Measurements from ENCODE around the gene TMEM178B.
"Not testable (repeated sequence)": the region's sequence is repeated elsewhere in the genome, so short reads cannot be mapped to it uniquely, and the experiment has no call there.

Gene TMEM178B

GRCh38 chr7:141067856-141068255 lies 6.0 kb upstream of the TMEM178B start:
- peaks cover 26% of the 10 kb centered on the region for H3K27me3 Mint-ChIP-seq
- H3K9me3 Mint-ChIP-seq (ENCODE audit: low read depth); H3K27ac Mint-ChIP-seq; H3K36me3 Mint-ChIP-seq; H3K4me3 Mint-ChIP-seq: not testable (repeated sequence)
- H3K4me1 Mint-ChIP-seq (ENCODE audit: low read depth): peaks cover 16% of the 10 kb centered on the region

- Mint-ChIP-seq H3K4me1 (ENCODE audit: low read depth) (peaks cover 21% of the 10 kb centered on the region), H3K27ac (no peak overlapping the region), H3K27me3 (peaks cover 36% of the 10 kb centered on the region), H3K9me3 (ENCODE audit: low read depth) (no peaks in the 10 kb centered on the region), H3K36me3 (no peaks in the 10 kb centered on the region), H3K4me3 (peak overlapping the region; percentile 82)
Measured at GRCh38 chr7:141071260-141071854, 2.5 kb upstream of the TMEM178B start.

DNA sequence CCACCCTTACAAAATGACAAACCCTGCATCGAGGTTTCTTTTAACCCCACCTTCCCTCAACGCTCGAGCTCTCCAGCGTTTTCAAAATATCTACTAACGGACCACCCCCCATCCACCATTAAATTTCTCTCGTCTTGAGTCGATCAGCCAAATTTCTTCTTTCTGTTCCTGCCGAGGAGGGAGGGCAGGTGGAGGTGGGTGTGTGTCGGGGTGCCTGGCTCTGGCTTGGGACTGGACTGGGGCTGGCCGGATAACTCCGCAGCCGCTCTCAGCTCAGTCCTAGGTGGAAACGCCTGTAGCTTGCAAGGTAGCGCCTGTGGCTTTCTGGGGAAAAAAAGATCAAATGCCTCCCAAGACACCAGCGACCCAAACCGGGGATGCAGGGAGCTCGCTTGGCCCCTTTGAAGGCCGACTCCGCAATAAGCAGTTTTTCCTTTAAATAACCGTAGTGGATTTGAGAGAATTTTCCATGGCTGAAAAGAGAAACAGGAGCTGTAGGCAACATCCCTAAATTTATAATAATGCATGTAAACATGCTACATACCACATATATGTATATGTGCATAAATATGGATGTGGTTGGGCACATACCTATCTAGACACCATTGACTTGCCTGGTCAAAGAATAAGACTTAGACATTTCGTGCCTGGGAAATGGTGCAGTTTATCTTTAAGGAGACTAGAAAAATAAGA lies 1.9 kb upstream of the TMEM178B start:
- H3K27me3 Mint-ChIP-seq: peaks cover 36% of the 10 kb centered on the region
- H3K4me3 Mint-ChIP-seq: peak overlapping the region; percentile 82
- H3K36me3 Mint-ChIP-seq: no peaks in the 10 kb centered on the region
- no peak overlapping the region for H3K27ac Mint-ChIP-seq
- peaks cover 21% of the 10 kb centered on the region for H3K4me1 Mint-ChIP-seq (ENCODE audit: low read depth)
- H3K9me3 Mint-ChIP-seq (ENCODE audit: low read depth): no peaks in the 10 kb centered on the region

DNA sequence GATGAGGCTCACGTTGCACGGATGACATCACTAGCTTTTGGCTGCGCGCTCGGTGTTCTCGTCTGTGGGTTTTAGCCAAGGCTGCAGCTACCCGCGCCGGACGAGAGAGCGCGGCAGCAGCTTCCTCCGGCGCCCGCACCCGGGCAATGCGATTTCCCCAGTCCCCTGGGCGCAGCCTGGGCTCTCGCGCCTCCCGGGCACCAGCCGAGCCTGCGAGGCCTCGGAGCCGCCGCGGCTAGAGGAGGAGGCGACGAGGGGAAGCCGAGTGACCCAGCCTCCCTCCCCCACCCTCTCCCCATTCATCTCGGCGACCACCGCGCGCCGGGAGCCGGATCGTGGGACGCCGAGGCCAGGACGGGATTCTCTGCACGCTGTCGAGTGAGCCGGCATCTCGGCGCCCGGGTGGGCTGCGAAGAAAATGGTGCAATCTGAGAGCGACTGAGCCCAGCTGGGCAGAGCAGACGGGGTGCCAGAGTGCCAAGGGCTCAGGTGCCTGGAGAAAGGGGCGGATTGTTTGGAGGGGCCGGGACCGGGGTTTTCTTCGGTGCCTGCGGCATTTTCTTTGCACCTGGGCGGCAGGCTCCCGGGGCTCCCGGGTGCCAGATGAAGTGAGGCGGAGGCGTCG lies 1.2 kb upstream of the TMEM178B start:
- Mint-ChIP-seq H3K27ac (no peak overlapping the region), H3K9me3 (ENCODE audit: low read depth) (no peaks in the 10 kb centered on the region), H3K4me3 (peak overlapping the region; percentile 82), H3K27me3 (peaks cover 36% of the 10 kb centered on the region), H3K4me1 (ENCODE audit: low read depth) (peaks cover 21% of the 10 kb centered on the region), H3K36me3 (no peaks in the 10 kb centered on the region)

- Mint-ChIP-seq H3K27ac (no peak overlapping the region), H3K9me3 (ENCODE audit: low read depth) (no peaks in the 10 kb centered on the region), H3K27me3 (peaks cover 35% of the 10 kb centered on the region), H3K4me3 (peak overlapping the region; percentile 80), H3K4me1 (ENCODE audit: low read depth) (peaks cover 21% of the 10 kb centered on the region), H3K36me3 (no peaks in the 10 kb centered on the region)
Measured at GRCh38 chr7:141073173-141073640, 657 bp upstream of the TMEM178B start.

DNA sequence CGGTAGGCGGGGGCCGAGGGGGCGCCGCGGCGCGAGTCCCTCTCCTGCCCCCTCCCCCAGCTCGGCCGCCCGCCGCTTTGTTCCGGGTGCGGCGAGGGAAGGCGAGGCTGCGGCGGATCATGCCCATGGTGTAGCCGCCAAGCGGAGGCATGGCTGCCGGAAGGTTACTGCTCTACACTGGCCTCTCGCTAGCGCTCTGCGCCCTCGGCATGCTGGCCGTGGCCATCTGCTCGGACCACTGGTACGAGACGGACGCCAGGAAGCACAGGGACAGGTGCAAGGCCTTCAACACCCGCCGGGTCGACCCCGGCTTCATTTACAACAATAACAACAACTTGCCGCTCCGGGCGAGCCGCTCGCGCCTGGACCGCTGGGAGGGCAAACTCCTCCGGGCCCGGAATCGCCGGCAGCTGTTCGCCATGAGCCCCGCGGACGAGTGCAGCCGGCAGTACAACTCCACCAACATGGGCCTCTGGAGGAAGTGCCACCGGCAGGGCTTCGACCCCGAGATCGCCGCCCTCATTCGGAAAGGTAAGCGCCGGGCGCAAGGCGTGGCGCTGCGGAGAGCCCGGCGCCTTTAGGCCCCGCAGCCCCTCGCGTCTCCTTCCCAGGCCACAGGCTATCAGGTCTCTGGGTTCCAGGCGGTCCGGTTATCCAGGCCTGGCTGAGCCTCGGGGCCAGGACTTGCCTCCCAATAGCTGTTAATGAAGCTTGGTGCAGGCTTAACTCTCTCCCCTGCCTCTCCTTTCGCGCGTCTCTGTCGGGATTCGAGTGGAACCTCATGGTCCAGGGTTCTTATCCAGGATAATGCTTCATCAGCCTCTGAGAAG lies 513 bp downstream of the TMEM178B start:
- Mint-ChIP-seq H3K27ac (no peak overlapping the region), H3K27me3 (peaks cover 29% of the 10 kb centered on the region), H3K4me3 (peak overlapping the region; percentile 83), H3K36me3 (no peaks in the 10 kb centered on the region), H3K9me3 (ENCODE audit: low read depth) (no peaks in the 10 kb centered on the region), H3K4me1 (ENCODE audit: low read depth) (peaks cover 21% of the 10 kb centered on the region)

DNA sequence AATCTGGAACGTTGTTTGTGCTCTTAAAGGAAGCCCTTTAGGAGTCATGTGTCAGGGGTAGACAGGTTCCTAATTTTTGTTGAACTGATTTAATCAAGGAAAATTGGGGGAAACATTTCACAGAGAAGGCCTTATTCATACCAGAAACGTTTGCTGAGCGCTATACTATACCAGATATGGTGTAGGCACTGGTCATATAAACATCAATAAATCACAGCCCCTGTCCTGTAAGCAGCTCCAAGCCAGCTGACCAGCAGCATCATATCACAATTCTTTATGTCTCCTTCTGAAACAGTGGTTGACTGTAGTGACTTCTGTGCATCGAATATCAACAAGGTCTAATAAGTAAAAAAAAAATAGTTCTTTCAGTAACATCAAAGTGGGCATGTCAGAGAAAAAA lies 1.1 kb downstream of the TMEM178B start:
- H3K4me3 Mint-ChIP-seq: peak overlapping the region; percentile 83
- no peaks in the 10 kb centered on the region for H3K36me3 Mint-ChIP-seq
- H3K27me3 Mint-ChIP-seq: peaks cover 26% of the 10 kb centered on the region

GRCh38 chr7:141076377-141076776 lies 2.5 kb downstream of the TMEM178B start:
- Mint-ChIP-seq H3K4me3 (no peak overlapping the region), H3K9me3 (ENCODE audit: low read depth) (no peaks in the 10 kb centered on the region), H3K27me3 (peaks cover 20% of the 10 kb centered on the region), H3K36me3 (no peaks in the 10 kb centered on the region), H3K4me1 (ENCODE audit: low read depth) (peaks cover 16% of the 10 kb centered on the region), H3K27ac (no peak overlapping the region)

More for the DNA sequence above, 1.1 kb downstream of the TMEM178B start:
- Mint-ChIP-seq H3K9me3 (ENCODE audit: low read depth) (no peaks in the 10 kb centered on the region), H3K4me1 (ENCODE audit: low read depth) (peaks cover 21% of the 10 kb centered on the region), H3K27ac (no peak overlapping the region)

- no peaks in the 10 kb centered on the region for H3K36me3 Mint-ChIP-seq
- no peak overlapping the region for H3K27ac Mint-ChIP-seq
- H3K4me1 Mint-ChIP-seq (ENCODE audit: low read depth): peaks cover 5% of the 10 kb centered on the region
- H3K9me3 Mint-ChIP-seq (ENCODE audit: low read depth): no peaks in the 10 kb centered on the region
- H3K27me3 Mint-ChIP-seq: peaks cover 16% of the 10 kb centered on the region
- no peak overlapping the region for H3K4me3 Mint-ChIP-seq
Measured at GRCh38 chr7:141079219-141079618, 5.4 kb downstream of the TMEM178B start.

DNA sequence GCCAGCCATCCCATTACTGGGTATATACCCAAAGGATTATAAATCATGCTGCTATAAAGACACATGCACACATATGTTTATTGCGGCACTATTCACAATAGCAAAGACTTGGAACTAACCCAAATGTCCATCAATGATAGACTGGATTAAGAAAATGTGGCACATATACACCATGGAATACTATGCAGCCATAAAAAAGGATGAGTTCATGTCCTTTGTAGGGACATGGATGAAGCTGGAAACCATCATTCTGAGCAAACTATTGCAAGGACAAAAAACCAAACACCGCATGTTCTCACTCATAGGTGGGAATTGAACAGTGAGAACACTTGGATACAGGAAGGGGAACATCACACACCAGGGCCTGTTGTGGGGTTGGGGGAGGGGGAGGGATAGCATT lies 15.6 kb downstream of the TMEM178B start:
- H3K27ac Mint-ChIP-seq; H3K4me1 Mint-ChIP-seq (ENCODE audit: low read depth); H3K36me3 Mint-ChIP-seq; H3K9me3 Mint-ChIP-seq (ENCODE audit: low read depth); H3K4me3 Mint-ChIP-seq: not testable (repeated sequence)
- peaks cover 17% of the 10 kb centered on the region for H3K27me3 Mint-ChIP-seq

GRCh38 chr7:141094336-141095070 lies 20.6 kb downstream of the TMEM178B start:
- Mint-ChIP-seq H3K27me3 (peaks cover 14% of the 10 kb centered on the region), H3K4me1 (ENCODE audit: low read depth) (no peaks in the 10 kb centered on the region), H3K4me3 (no peak overlapping the region), H3K9me3 (ENCODE audit: low read depth) (no peaks in the 10 kb centered on the region), H3K27ac (no peak overlapping the region), H3K36me3 (no peaks in the 10 kb centered on the region)

DNA sequence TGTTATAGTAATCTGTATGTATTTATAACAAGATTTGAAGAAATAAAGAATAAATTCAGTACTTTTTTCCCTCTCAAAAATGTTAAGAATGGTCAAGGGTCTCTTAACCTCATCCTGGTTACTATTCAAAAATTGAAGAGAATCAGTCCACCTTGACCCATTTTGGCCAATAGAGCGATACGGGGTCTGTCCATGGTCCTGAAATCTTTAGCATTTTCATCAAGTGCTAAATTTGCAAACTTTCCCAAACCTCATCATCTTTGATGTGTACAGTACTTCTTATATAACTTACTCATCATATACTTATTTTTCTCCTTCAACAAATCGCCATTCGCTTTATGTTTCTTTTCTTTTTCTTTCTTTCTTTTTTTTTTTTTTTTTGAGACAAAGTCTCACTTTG lies 23.6 kb downstream of the TMEM178B start:
- H3K27ac Mint-ChIP-seq: no peak overlapping the region
- H3K9me3 Mint-ChIP-seq (ENCODE audit: low read depth): no peaks in the 10 kb centered on the region
- no peak overlapping the region for H3K4me3 Mint-ChIP-seq
- H3K27me3 Mint-ChIP-seq: peaks cover 7% of the 10 kb centered on the region
- H3K36me3 Mint-ChIP-seq: no peaks in the 10 kb centered on the region
- no peaks in the 10 kb centered on the region for H3K4me1 Mint-ChIP-seq (ENCODE audit: low read depth)

- Mint-ChIP-seq H3K4me1 (ENCODE audit: low read depth) (no peaks in the 10 kb centered on the region), H3K9me3 (ENCODE audit: low read depth) (no peaks in the 10 kb centered on the region), H3K4me3 (no peak overlapping the region), H3K27me3 (peaks cover 5% of the 10 kb centered on the region), H3K27ac (no peak overlapping the region), H3K36me3 (no peaks in the 10 kb centered on the region)
Measured at GRCh38 chr7:141102436-141102835, 28.6 kb downstream of the TMEM178B start.

DNA sequence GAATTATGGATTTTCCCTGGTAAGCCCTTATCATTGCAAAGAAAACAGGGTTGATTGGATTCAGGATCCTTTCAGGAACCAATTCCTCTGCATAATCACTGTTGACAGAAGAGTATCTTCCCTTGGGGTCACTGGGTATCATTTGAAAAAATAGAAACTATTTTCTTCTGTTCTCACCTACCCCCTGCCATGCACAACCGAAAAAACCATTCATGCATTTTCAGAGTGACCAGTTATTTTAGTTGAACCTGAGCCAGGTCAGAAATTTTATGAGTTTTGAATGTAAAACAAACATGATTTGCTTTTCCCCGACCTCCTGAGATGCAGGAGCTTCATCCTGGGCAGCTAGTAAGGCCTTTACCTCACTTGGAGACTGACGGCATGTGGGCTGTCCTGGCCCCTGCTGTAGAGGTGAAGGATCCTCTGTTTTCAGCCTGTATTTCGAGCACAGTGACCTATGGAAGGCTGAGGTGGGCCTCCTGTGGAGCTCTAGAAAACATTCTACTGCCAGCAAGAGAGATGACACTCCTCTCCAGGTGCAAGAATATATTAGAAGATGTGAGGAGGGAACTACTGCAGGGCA lies 30.1 kb downstream of the TMEM178B start:
- peaks cover 5% of the 10 kb centered on the region for H3K27me3 Mint-ChIP-seq
- H3K4me1 Mint-ChIP-seq (ENCODE audit: low read depth): no peaks in the 10 kb centered on the region
- no peaks in the 10 kb centered on the region for H3K36me3 Mint-ChIP-seq
- no peak overlapping the region for H3K27ac Mint-ChIP-seq
- no peak overlapping the region for H3K4me3 Mint-ChIP-seq
- H3K9me3 Mint-ChIP-seq (ENCODE audit: low read depth): no peaks in the 10 kb centered on the region
